Inferior parietal cortex (tissue), 1 donor: ENCODE data around the gene DRAP1.
"Not testable (repeated sequence)": the region's sequence is repeated elsewhere in the genome, so short reads cannot be mapped to it uniquely, and the experiment has no call there.

Experiments used
- DNase-seq: peaks from one replicate; pipeline ENCODE4 v3.0.0-alpha.2; 2016; ENCODE audit errors: extremely low spot score

DRAP1 gene

DNA sequence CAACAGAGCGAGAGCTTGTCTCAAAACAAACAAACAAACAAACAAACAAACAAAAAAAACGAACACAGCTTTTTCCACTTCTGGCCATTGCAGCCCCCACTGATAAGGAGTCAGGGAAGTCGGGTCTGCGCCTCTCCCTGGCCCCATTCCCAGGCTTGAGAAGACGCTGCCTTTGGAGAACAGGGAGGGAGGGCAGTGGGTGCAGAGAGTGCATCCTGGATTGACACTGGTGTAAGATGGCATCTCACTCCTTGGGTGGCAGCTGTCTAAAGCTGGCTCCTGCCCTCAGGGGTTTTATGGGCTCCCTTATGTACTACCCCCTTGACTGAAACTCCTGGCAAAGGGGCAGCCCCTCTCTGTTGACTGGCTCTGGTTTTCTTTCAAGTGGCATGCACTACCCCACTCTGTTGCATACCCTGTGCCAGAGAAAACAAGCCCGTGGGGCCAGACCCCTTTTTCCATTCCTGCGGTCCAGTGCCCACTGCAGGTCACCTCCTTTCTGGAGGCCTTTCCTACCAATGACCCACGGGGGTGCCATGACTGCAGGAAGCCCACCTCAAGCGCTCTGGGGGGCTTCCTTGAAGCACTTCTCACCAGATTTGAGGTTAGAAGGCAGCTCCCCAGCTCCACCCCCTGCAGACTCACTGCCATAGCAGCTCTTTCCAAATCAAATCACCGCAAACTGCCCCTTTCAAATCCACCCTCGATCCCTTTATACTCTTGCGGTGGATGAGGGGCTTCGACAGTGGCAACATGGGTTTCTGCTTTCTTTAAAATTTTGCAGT lies 12.7 kb downstream of the DRAP1 start:
- no peak for DNase-seq

DNA sequence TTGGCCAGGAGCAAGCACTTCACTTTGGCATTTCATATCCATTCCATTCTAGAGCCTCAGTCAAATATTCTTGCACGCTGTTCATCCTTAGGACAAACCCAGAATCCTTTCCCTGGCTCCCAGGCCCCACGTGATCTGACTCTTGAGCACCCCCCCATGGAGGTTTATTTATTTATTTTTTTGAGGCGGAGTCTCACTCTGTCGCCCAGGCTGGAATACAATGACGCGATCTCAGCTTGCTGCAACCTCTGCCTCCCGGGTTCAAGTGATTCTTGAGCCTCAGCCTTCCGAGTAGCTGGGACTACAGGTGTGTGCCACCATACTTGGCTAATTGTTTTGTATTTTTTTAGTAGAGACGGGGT lies 13.3 kb downstream of the DRAP1 start:
- DNase-seq, result no peak

DNA sequence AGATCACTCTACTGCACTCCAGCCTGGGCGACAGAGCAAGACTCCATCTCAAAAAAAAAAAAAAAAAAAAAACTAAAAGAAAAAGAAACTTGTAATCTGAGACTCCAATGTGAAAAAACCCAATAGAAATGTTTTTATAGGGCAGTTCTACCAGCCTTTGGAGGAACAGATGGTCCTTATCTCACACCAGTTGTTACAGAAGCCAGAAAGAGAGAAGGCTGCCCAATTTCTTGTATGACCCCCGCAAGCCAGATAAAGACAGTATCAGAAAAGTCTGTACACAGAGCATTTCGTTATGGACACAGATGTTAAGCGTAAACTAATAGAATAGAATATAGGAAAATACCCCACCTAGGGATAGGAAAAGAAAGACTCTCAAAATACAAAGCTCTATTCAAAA lies 14.8 kb downstream of the DRAP1 start:
- DNase-seq, result no peak

DNA sequence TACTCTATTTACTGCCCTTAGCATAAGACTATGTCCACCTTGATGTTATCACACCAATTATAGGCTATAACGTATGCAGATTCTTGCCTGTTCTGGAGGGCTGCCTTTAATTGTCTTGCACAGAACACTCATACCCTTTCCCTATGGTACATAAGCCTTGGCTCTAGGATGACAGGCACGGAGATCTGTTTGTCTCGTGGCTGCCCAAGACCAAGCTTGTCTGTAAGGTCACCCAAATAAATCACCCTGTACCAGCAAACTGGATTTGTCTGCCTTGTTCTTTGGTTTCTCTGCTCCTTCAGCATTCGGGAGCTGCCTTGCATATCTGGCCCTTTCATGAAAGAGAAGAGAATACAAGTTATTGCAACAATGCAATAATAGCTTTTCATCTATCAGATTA lies 18.5 kb downstream of the DRAP1 start:
- DNase-seq, result no peak

DNA sequence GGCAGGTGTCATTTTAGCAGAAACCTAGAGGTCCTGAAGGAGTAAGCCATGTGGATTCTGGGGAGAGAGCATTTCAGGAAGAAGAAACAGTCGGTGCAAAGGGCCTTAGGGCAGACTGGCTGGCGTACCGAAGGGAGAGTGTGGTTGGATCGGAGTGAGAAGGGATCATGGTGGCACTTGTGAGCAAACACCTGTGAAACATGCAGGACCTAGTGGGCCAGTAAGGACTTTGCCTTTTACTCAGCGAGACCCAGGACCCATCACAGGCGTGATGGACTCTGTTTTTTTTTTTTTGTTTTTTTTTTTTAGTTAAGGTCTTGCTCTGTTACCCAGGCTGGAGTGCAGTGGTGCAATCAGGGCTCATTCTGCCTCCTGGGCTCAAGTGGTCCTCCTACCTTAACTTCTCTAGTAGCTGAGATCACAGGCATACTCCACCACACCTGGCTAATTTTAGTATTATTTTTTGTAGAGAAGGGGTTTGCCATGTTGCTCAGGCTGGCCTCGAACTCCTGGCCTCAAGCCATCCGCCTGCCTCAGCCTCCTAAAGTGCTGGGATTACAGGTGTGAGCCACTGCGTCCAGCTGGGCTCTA lies 22.6 kb downstream of the DRAP1 start:
- no peak for DNase-seq

DNA sequence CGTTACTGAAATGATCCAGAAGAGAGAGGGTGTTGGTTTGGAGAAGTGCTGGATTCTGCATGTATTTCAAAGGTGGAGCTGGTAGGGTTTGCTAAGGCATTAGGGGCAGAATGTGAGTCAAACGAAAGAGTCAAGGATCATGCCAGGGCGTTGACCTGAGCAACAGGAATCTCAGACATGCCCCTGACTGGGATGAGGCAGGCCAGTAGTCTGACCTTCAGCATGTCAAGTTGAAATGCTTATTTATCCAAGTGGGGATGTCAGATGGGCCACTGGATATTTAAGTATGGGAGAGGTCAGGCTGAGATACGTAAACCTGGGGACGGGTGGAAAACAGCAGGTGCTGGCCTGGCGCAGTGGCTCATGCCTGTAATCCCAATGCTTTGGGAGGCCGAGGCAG lies 23.3 kb downstream of the DRAP1 start:
- DNase-seq, result no peak

DNA sequence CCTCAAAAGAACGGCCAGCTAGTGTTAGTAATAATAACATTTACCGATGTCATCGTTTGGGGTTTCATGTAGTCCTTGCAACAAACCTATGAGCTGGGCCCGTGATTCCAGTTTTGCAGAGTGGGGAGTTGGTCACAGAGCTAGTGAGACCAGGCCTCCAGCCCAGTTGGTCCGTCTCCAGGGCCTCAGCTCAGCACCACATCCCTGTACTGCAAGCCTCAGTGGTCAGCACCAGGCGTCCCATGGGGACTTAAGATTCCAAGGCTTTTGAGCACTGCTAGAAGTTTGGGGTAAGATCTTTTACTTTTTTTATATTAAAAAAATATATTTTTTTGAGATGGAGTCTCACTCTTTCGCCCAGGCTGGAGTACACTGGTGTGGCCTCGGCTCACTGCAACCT lies 25.0 kb downstream of the DRAP1 start:
- no peak for DNase-seq

DNA sequence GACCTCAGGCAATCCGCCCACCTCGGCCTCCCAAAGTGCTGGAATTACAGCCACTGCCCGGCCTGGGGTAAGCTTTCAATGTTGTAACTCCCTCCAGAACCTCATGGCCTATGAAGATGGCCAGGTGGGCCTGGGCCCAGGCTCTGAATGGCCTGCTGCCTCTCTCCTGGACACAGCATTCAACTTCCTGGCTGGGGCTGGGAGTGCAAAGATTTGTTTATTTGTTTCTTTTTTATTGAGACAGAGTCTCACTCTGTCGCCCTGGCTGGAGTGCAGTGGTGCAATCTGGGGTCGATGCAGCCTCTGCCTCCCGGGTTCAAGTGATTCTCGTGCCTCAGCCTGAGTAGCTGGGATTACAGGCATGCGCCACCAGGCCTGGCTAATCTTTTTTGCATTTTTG lies 25.5 kb downstream of the DRAP1 start:
- no peak for DNase-seq

DNA sequence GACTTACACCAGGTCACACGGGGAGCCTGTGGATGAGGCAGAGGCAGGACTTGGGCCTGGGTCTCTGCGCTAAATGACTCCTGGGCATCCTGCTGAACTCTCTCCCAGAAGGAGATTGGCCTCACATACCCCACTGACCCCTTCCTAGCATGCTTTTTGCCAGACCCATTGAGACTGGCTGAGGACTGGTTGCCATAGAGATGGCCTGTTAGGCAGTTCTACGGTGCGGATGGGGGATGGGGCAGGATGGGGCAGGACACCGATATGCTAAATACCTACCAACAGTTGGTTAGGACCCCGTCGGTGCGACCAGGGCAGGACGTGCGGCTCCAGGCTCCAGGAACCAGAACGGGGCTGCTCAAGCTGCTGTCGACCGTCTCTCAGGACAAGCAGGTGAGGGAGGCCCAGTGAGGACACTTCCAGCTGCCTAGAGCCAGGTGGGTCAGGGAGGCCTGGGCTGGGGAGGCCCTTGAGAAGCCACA lies 26.2 kb downstream of the DRAP1 start, which contains the start of gene TSGA10IP:
Gene TSGA10IP (plus strand): TSS at position 51 of the 482 bp plus-strand sequence. CDS start 196 bp downstream, at position 247.
- DNase-seq, result no peak

DNA sequence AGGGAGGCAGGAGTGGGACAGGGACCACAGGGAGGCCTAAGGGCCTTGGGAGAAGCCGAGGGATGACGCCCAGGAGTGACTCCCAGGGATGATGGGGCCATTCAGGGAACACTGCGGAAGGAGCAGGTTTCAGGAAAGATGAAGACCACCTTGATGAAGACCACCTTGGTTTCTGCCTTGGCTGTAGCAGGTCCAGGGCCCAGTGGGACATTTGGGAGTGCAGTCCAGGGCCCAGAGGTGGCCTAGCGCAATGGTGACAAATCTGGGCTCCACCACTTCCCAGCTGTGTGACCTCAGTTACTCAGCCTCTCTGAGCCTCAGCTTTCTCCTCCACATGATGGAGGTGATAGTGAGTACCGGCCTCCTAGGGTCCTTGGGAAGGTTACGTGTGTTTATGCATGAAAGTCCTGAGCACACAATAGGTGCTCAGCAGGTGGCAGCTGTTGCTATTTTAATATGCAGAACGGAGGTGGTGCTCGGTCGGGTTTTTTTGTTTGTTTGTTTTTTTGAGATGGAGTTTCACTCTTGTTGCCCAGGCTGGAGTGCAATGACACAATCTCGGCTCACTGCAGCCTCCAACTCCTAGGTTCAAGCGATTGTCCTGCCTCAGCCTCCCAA lies 26.8 kb downstream of the DRAP1 start:
- DNase-seq, result no peak

DNA sequence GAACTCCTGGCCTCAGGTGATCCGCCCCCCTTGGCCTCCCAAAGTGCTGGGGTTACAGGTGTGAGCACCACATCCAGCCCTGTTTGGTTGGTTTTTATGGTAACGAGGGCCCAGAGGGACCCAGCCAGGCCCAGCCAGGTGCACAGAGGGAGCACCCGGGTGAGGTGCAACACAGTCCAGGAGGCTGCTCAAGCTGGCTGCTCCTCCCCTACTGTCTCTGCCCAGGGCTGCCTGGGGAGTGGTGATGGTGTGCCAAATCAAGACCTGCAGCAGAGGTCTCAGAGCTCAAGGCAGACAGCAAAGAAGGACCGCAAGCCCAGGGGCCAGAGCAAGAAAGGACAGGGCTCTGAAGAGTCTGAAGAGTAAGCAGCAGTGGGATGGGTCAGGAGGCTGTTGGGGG lies 27.4 kb downstream of the DRAP1 start:
- no peak for DNase-seq

DNA sequence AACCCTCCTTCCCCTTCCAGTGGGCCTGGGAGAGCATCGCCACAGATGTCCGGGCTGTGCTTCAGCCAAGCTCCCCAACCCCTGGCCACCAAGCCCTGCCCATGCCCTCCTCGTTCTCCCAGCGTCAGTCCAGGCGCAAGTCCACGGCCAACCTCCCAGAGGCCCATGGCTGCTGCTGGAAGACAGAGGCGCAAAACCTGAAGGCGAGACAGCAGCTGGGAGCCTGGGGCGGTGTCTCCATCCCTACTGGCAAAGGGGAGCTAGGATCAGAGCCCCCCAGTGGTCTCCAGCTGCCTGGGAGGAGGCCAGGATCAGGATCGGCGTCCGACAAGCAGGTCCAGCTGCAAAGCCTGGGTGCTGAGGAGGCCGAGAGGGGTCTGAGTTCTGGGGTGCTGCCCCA lies 27.9 kb downstream of the DRAP1 start:
- no peak for DNase-seq

DNA sequence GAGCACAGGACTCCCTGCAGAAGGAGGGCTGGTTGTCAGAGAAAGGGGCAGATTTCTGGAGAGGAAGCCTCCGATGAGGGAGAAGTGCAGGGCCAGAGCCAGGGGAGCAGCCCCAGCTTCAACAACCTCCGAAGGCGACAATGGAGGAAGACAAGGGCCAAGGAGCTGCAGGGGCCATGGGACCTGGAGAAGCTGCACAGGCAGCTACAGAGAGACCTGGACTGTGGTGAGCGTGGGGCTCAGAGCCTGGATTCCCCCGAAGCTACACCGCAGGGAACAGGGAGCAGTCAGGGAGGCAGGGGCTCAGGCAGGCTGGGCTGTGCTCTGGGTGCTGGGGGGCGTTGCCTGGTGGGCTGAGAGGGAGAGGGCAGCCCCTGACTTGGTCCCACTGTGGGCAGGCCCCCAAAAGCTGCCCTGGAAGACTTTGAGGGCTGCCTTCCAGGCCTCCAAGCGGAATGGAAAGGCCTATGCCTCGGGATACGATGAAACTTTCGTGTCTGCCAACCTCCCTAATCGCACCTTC lies 28.4 kb downstream of the DRAP1 start:
- DNase-seq, result no peak

DNA sequence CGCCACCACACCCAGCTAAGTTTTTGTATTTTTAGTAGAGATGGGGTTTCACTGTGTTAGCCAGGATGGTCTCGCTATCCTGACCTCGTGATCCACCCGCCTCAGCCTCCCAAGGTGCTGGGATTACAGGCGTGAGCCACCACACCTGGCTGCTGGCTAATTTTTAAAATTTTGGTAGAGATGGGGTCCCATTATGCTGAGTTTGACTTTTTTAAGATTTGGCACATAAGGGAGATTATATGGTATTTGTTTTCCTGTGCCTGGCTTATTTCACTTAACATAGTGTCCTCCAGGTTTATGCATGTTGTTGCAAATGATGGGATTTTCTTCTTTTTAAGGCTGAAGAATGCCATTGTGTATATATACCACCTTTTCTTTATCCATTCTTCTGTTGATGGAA lies 31.5 kb downstream of the DRAP1 start:
- not testable (repeated sequence) for DNase-seq

DNA sequence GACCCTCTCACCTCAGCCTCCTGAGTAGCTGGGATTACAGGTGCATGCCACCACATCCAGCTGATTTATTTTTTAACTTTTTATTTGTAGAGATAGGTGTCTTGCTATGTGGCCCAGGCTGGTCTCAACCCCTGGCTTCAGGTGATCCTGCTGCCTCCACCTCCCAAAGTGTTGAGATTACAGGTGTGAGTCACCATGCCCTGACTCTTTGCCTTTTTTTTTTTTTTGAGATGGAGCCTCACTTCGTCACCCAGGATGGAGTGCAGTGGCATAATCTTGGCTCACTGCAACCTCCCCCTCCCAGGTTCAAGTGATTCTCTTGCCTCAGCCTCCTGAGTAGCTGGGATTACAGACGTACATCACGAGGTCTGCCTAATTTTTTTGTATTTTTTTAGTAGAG lies 32.4 kb downstream of the DRAP1 start:
- DNase-seq, result not testable (repeated sequence)

DNA sequence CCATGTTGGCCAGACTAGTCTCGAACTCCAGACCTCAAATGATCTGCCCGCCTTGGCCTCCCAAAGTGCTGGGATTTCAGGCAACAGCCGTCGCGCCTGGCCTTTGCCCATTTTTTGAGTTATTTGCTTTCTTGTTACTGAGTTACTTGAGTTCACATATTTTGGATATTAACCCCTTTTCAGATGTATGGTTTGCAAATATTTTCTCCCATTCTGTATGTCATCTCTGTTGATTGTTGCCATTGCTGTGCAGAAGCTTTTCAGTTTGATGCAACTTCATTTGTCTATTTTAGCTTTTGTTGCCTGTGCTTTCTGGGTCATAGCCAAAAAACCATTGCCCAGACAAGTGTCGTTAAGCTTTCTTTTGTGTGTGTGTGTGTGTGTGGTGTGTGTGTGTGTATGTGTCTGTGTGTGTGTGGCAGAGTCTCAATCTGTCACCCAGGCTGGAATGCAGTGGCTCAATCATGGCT lies 32.9 kb downstream of the DRAP1 start:
- no peak for DNase-seq

DNA sequence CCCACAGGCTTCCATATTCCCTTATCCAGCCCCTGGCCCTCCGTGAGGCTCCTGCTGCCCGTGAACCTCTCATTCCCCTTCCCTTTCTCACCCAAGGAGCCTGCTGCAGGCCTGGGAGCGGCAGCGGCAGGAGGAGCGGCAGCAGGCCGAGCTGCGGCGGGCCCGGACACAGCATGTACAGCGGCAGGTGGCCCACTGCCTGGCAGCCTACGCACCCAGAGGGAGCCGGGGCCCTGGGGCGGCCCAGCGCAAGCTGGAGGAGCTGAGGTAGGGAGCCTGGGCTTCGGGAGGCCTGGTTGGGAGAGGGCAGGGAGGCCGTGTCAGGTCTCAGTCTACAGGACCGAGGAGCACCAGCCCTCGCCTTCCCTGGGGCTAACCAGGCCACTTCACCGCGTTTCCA lies 34.2 kb downstream of the DRAP1 start:
- DNase-seq, result no peak

DNA sequence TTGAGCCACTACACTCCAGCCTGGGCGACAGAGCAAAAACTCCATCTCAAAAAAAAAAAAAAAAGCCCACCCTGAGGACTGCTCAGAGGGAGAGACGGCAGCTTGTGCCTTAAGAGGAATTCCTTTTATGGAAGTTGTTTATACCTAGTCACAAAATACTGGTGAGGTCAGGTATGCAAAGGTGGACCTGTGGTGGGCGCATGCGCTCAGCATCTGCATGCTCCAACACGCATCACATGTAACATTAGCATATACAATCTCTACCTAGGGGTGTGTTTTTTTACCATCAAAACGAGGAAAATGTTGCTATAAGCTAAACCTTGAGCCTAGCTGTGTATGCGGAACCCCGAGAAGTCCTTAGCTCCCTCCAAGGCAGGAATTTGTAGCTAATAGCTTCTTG lies 35.5 kb downstream of the DRAP1 start:
- no peak for DNase-seq

DNA sequence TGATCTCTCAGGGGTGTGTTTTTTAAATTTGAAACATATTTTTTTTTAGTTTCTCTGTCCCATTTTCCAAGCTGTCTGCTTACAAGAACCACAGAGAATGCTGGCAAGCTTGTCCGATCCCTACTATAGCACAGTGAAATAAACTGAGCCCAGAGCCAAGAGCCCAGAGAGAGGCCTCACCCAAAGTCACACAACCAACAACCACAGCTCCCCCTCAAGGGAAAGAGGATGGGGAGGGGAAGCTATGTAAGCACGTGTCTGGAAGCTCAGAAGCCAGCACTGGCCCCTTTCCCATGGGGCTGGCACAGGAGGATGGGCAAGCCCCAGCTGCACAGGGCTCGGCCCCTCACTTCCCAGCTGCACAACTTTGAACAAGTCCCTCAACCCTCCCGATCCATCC lies 39.1 kb downstream of the DRAP1 start:
- DNase-seq, result no peak

DNA sequence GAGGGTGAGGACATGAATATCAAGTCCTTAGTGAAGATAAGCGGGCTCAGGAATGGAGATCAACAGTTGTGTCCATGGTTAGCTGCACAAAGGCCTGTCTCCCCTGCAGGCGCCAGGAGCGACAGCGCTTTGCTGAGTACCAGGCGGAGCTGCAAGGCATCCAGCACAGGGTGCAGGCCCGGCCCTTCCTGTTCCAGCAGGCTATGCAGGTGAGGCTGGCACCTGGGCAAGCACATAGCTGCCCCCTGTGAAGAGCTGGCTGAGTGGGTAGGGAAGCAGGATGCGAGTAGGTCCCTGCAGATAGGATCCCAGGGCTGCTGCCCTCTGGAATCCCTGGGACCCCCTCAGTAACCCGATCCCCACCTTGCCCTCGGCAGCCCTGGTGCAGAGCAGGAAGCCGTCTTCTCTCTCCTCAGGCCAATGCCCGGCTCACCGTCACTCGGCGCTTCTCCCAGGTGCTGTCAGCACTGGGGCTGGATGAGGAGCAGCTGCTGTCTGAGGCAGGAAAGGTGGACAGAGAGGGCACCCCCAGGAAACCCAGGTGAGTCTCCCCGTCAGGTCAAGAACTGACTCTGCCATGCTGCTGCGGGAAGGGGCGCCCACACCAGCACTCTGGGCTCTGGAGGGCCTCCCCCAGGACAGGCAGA lies 39.7 kb downstream of the DRAP1 start:
- no peak for DNase-seq

DNA sequence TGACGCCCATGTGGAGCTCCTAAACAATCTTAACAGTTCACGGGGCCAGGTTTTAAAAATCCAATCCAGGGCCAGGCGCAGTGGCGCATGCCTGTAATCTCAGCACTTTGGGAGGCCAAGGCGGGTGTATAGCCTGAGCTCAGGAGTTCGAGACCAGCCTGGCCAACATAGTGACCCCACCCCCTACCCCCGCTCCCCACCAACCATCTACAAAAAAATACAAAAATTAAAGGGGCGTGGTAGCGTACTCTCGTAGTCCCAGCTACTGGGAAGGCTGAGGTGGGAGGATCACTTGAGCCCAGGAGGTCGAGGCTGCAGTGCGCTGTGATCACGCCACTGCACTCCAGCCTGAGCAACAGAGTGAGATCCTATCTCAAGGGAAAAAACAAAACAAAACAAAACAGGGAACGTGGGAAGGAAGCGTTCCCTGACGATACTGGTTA lies 41.6 kb downstream of the DRAP1 start:
- no peak for DNase-seq
